Loucy (cell line): ENCODE measurements around the gene IFT122.

Experiments used
- H2AFZ ChIP-seq: fragments of 200-600 bp; sonication (generic); 2 replicates; pipeline ENCODE4 v1.6.0; 2016; ENCODE audit warnings: antibody characterized with exemption, mild to moderate bottlenecking, low read length, moderate library complexity
- H3F3A ChIP-seq: fragments of 200-600 bp; 2 replicates; pipeline ENCODE4 v1.6.0; 2016; ENCODE audit warnings: antibody characterized with exemption, low read depth, mild to moderate bottlenecking
- H3K27me3 ChIP-seq: fragments of 200-600 bp; sonication (generic); 2 replicates; pipeline ENCODE4 v1.6.1; 2014; ENCODE audit warnings: low read length, mild to moderate bottlenecking; ENCODE audit not compliant: insufficient read depth, poor library complexity, severe bottlenecking
- H3K36me3 ChIP-seq: fragments of 200-600 bp; sonication (generic); 2 replicates; pipeline ENCODE4 v1.6.1; 2016; ENCODE audit warnings: low read length; ENCODE audit not compliant: insufficient read depth
- H3K4me1 ChIP-seq: fragments of 200-600 bp; sonication (generic); 2 replicates; pipeline ENCODE4 v1.5.1; 2014; ENCODE audit warnings: low read length, mild to moderate bottlenecking; ENCODE audit not compliant: insufficient read depth, poor library complexity, severe bottlenecking
- H3K4me2 ChIP-seq: fragments of 200-600 bp; sonication (generic); 2 replicates; pipeline ENCODE4 v1.6.0; 2014; ENCODE audit warnings: antibody characterized with exemption, low read length, low read depth, mild to moderate bottlenecking; ENCODE audit not compliant: poor library complexity, severe bottlenecking
- H3K4me3 ChIP-seq: fragments of 200-600 bp; sonication (generic); 2 replicates; pipeline ENCODE4 v1.5.1; 2014; ENCODE audit warnings: low read length, mild to moderate bottlenecking, mixed read lengths; ENCODE audit not compliant: poor library complexity, severe bottlenecking
- H3K79me2 ChIP-seq: fragments of 200-600 bp; sonication (generic); 2 replicates; pipeline ENCODE4 v1.6.1; 2014; ENCODE audit warnings: low read length; ENCODE audit not compliant: insufficient read depth
- H3K9ac ChIP-seq: fragments of 200-600 bp; sonication (generic); 2 replicates; pipeline ENCODE4 v1.6.0; 2014; ENCODE audit warnings: mild to moderate bottlenecking, low read depth, low read length, moderate library complexity; ENCODE audit not compliant: poor library complexity, severe bottlenecking
- H3K9me2 ChIP-seq: fragments of 200-600 bp; sonication (generic); replicated peaks from 2 replicates; pipeline ENCODE4 v1.6.1; 2016; ENCODE audit warnings: low read depth, low read length, mixed read lengths
- H3K9me3 ChIP-seq: fragments of 200-600 bp; sonication (generic); 2 replicates; pipeline ENCODE4 v1.6.1; 2014; ENCODE audit warnings: mild to moderate bottlenecking, antibody characterized with exemption, low read length, low read depth; ENCODE audit not compliant: insufficient read depth
- H4K20me1 ChIP-seq: fragments of 200-600 bp; sonication (generic); 2 replicates; pipeline ENCODE4 v1.6.0; 2014; ENCODE audit warnings: antibody characterized with exemption, low read length, mild to moderate bottlenecking; ENCODE audit not compliant: insufficient read depth, poor library complexity, severe bottlenecking
- CTCF ChIP-seq: fragments of 200-600 bp; sonication (generic); conservative IDR thresholded peaks from 2 replicates; pipeline ENCODE4 v1.5.1; 2014; ENCODE audit warnings: mild to moderate bottlenecking, antibody characterized with exemption, low read length
- EZH2phosphoT487 ChIP-seq: fragments of 200-600 bp; IDR thresholded peaks from 2 replicates; pipeline ENCODE4 v1.6.1; 2018; ENCODE audit warnings: antibody characterized with exemption, mild to moderate bottlenecking, moderate library complexity, borderline replicate concordance

Gene IFT122

GRCh38 chr3:129422897-129423296 is 17.1 kb upstream of the IFT122 start:
- no peaks in the 10 kb centered on the region for H3K9me2 ChIP-seq
- no peaks in the 10 kb centered on the region for H3F3A ChIP-seq
- H3K9me3 ChIP-seq: no peaks in the 10 kb centered on the region
- no peaks in the 10 kb centered on the region for H3K27me3 ChIP-seq
- H3K9ac ChIP-seq: no peak overlapping the region
- no peaks in the 10 kb centered on the region for H3K79me2 ChIP-seq
- TF ChIP-seq EZH2phosphoT487: no peak
- TF ChIP-seq CTCF: no peak
- no peak overlapping the region for H3K4me2 ChIP-seq
- H3K36me3 ChIP-seq: no peaks in the 10 kb centered on the region
- no peak overlapping the region for H2AFZ ChIP-seq
- H3K4me3 ChIP-seq: no peak overlapping the region
- H3K4me1 ChIP-seq: peaks cover 12% of the 10 kb centered on the region
- no peaks in the 10 kb centered on the region for H4K20me1 ChIP-seq

GRCh38 chr3:129424185-129424841 is 15.7 kb upstream of the IFT122 start:
- Histone ChIP-seq H4K20me1 (no peaks in the 10 kb centered on the region), H3K9me2 (no peaks in the 10 kb centered on the region), H3K27me3 (no peaks in the 10 kb centered on the region), H3K36me3 (no peaks in the 10 kb centered on the region; the same call in 1 of the 2 replicates), H3K9ac (no peak overlapping the region), H3F3A (no peaks in the 10 kb centered on the region), H3K9me3 (no peaks in the 10 kb centered on the region), H2AFZ (no peak overlapping the region), H3K4me3 (no peak overlapping the region), H3K4me2 (no peak overlapping the region), H3K79me2 (no peaks in the 10 kb centered on the region), H3K4me1 (peaks cover 12% of the 10 kb centered on the region)
- TF ChIP-seq CTCF (no peak), EZH2phosphoT487 (no peak)

GRCh38 chr3:129425213-129425612 is 14.8 kb upstream of the IFT122 start:
- Histone ChIP-seq H3K9me3 (no peaks in the 10 kb centered on the region), H3K27me3 (no peaks in the 10 kb centered on the region), H3K4me2 (peak overlapping the region; percentile 8), H3K9me2 (no peaks in the 10 kb centered on the region), H3K4me3 (no peak overlapping the region), H3K36me3 (no peaks in the 10 kb centered on the region; the same call in 1 of the 2 replicates), H3K4me1 (peaks cover 12% of the 10 kb centered on the region), H3K9ac (no peak overlapping the region), H4K20me1 (no peaks in the 10 kb centered on the region), H3F3A (no peaks in the 10 kb centered on the region), H2AFZ (no peak overlapping the region), H3K79me2 (no peaks in the 10 kb centered on the region)
- TF ChIP-seq EZH2phosphoT487 (no peak), CTCF (no peak)
